ENCODE measurements around the gene DPP8. TPM values are rescaled to one million over a fixed set of nuclear protein-coding genes. Genes with fewer than 3 reads are reported as not detected.
"Not testable (repeated sequence)": the region's sequence is repeated elsewhere in the genome, so short reads cannot be mapped to it uniquely, and the experiment has no call there.

Gene DPP8
- total and polyA plus RNA-seq, 9 donors = 13.7 to 36.5 (median 33.6) TPM

- H3K27me3 ChIP-seq = no peaks in the 10 kb centered on the region
- no peaks in the 10 kb centered on the region for H3K4me1 ChIP-seq (ENCODE audit: insufficient read depth)
- no peak overlapping the region for H3K27ac ChIP-seq
- TF ChIP-seq POLR2A (IDR thresholded peaks at IDR 0.05) (no peak), CTCF (IDR thresholded peaks at IDR 0.05) (no peak)
- H3K36me3 ChIP-seq = no peaks in the 10 kb centered on the region
- intact Hi-C loops (cut with DNase I) = no loop called here
- 60 to 73% (median 67%) methylated on average over 5 of the region's 5 CpGs for WGBS, 3 donors
- H3K4me3 ChIP-seq = no peak overlapping the region
- DNase-seq = peak in 2 of 5 donors; percentile 12 to 20
- no peaks in the 10 kb centered on the region for H3K9me3 ChIP-seq
Measured at GRCh38 chr15:65476903-65477302, 40.6 kb downstream of the DPP8 start.

GRCh38 chr15:65470866-65471265 lies 46.6 kb downstream of the DPP8 start:
- H3K27ac ChIP-seq = no peak overlapping the region
- intact Hi-C loops (cut with DNase I) = no loop called here
- H3K4me3 ChIP-seq = no peak overlapping the region
- H3K36me3 ChIP-seq = no peaks in the 10 kb centered on the region
- no peaks in the 10 kb centered on the region for H3K9me3 ChIP-seq
- H3K4me1 ChIP-seq (ENCODE audit: insufficient read depth) = no peaks in the 10 kb centered on the region
- WGBS, 3 donors = 83 to 90% (median 86%) methylated on average over 3 of the region's 3 CpGs
- no peaks in the 10 kb centered on the region for H3K27me3 ChIP-seq
- TF ChIP-seq POLR2A (IDR thresholded peaks at IDR 0.05) (no peak), CTCF (IDR thresholded peaks at IDR 0.05) (no peak), EP300 (IDR thresholded peaks at IDR 0.05) (no peak)
- DNase-seq = no peak

- no peak overlapping the region for H3K4me3 ChIP-seq
- no peak for TF ChIP-seq CTCF (IDR thresholded peaks at IDR 0.05)
- no peak for TF ChIP-seq POLR2A (IDR thresholded peaks at IDR 0.05)
- no peak for TF ChIP-seq EP300 (IDR thresholded peaks at IDR 0.05)
- H3K9me3 ChIP-seq = no peaks in the 10 kb centered on the region
- no peak for DNase-seq
- intact Hi-C loops (cut with DNase I) = no loop called here
- WGBS, 3 donors = 78 to 91% (median 89%) methylated on average over 5 of the region's 5 CpGs
- no peaks in the 10 kb centered on the region for H3K27me3 ChIP-seq
- H3K4me1 ChIP-seq (ENCODE audit: insufficient read depth) = no peaks in the 10 kb centered on the region
- H3K27ac ChIP-seq = no peak overlapping the region
- H3K36me3 ChIP-seq = no peaks in the 10 kb centered on the region
Measured at GRCh38 chr15:65468229-65468909, 49.1 kb downstream of the DPP8 start.

- 82 to 87% (median 87%) methylated on average over 3 of the region's 3 CpGs for WGBS, 3 donors
- DNase-seq = no peak
- no peak overlapping the region for H3K27ac ChIP-seq
- TF ChIP-seq EP300 (IDR thresholded peaks at IDR 0.05) (no peak), POLR2A (IDR thresholded peaks at IDR 0.05) (no peak), CTCF (IDR thresholded peaks at IDR 0.05) (no peak)
- no peaks in the 10 kb centered on the region for H3K4me1 ChIP-seq (ENCODE audit: insufficient read depth)
- intact Hi-C loops (cut with DNase I) = no loop called here
- no peaks in the 10 kb centered on the region for H3K27me3 ChIP-seq
- H3K36me3 ChIP-seq = no peaks in the 10 kb centered on the region
- H3K9me3 ChIP-seq = no peaks in the 10 kb centered on the region
- no peak overlapping the region for H3K4me3 ChIP-seq
Measured at GRCh38 chr15:65466901-65467300, 50.6 kb downstream of the DPP8 start.

- H3K27me3 ChIP-seq; H3K27ac ChIP-seq; DNase-seq; H3K4me3 ChIP-seq; H3K4me1 ChIP-seq (ENCODE audit: insufficient read depth); H3K9me3 ChIP-seq; H3K36me3 ChIP-seq; intact Hi-C loops (cut with DNase I): not testable (repeated sequence)
- WGBS, 3 donors = 95 to 96% (median 96%) methylated on average over 6 of the region's 6 CpGs
Measured at GRCh38 chr15:65463096-65463495, 54.4 kb downstream of the DPP8 start.
